Prostate gland (tissue), 2 donors: ENCODE data around the gene GAS6.

Experiments
- POLR2A ChIP-seq: fragments of 450-650 bp; IDR thresholded peaks from one replicate; pipeline ENCODE4 v1.6.1; 2016; ENCODE audit warnings: antibody characterized with exemption, mild to moderate bottlenecking
- POLR2AphosphoS5 ChIP-seq: sonication (generic); formaldehyde crosslinking; IDR thresholded peaks from one replicate; pipeline ENCODE4 v1.6.1; 2017; ENCODE audit warnings: antibody characterized with exemption
- TF ChIP-seq, protein P1 (sequence below), 4 experiments: fragments of 200-600 bp in 2 of 4; fragments of 450-650 bp in 2 of 4; sonication (generic) in 2 of 4; IDR thresholded peaks; 1 replicate in 3 of 4; 2 replicates in 1 of 4; pipeline ENCODE4 v1.5.1; 2016 to 2019; ENCODE audit warnings: antibody characterized with exemption in 4 of 4, mild to moderate bottlenecking in 2 of 4, moderate library complexity in 2 of 4

DNA sequence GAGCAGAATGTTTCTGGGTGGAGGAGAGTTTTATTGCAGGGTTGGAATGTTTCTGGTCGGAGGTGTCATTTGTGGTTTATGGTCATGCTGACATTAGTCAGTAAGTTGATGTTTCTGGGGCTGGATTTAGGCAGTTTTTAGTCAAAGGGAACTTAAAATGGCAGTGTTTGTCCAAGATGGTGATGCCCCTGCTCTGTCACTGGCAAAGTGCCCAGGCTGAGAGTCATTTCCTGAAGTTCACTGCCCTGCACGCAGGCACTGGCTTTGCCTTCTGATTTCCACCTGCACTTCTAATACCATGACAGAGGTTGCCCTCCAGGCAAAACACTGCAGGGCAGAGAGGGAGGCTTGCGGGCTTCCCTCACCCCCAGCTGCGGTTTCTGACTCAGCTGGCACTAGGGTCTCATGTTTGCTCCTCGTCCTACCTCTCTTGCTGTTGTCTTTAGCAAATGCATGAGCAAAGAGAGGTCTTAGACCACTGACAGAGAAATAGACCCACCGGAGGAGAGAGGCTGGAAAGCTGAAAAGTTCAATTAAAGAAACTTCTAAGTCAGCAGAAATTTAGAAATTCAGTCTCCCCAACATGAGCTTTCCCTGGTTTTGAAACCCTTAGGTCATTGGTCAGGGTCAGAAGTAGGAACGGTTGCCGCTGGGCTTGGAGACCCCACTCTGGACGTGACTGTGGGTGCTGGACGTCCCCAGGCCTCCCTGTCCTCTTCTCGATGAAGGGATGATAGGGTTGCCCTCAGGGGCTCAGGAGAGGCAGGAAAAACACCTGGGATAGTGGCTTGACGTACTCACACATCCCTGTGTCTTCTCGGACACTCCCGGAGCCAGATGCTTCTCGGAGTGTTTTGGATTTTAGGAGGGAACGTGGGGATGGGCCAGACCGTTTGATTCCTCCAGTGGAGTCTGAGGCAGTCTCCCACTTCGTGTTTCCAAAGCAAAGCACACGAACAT lies 78.5 kb downstream of the GAS6 start:
- TF ChIP-seq, protein P1, sequence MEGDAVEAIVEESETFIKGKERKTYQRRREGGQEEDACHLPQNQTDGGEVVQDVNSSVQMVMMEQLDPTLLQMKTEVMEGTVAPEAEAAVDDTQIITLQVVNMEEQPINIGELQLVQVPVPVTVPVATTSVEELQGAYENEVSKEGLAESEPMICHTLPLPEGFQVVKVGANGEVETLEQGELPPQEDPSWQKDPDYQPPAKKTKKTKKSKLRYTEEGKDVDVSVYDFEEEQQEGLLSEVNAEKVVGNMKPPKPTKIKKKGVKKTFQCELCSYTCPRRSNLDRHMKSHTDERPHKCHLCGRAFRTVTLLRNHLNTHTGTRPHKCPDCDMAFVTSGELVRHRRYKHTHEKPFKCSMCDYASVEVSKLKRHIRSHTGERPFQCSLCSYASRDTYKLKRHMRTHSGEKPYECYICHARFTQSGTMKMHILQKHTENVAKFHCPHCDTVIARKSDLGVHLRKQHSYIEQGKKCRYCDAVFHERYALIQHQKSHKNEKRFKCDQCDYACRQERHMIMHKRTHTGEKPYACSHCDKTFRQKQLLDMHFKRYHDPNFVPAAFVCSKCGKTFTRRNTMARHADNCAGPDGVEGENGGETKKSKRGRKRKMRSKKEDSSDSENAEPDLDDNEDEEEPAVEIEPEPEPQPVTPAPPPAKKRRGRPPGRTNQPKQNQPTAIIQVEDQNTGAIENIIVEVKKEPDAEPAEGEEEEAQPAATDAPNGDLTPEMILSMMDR (IDR thresholded peaks at IDR 0.05): no peak
- TF ChIP-seq POLR2A (no peak), POLR2AphosphoS5 (no peak)
